ENCODE results near the gene KIF15.

Gene KIF15

GRCh38 chr3:44862226-44862637 lies 100.6 kb downstream of the KIF15 start:
- no peak for TF ChIP-seq CTCF (IDR thresholded peaks at IDR 0.05; ENCODE audit: low read depth, low read length)
- peak; percentile 18 for DNase-seq
- Histone ChIP-seq H3K4me3 (ENCODE audit: low read depth, low read length) (peak overlapping the region; percentile 76), H3K27me3 (ENCODE audit: insufficient read depth, low read depth, severe bottlenecking) (no peaks in the 10 kb centered on the region), H3K27ac (peak overlapping the region; percentile 51), H3K36me3 (peaks cover 4% of the 10 kb centered on the region), H3K9me3 (ENCODE audit: severe bottlenecking) (no peaks in the 10 kb centered on the region)

GRCh38 chr3:44865272-44866035 lies 103.9 kb downstream of the KIF15 start:
- no peak for TF ChIP-seq CTCF (IDR thresholded peaks at IDR 0.05; ENCODE audit: low read depth, low read length)
- peaks cover 3% of the 10 kb centered on the region; the same call in 1 of the 2 replicates for H3K36me3 ChIP-seq
- no peaks in the 10 kb centered on the region for H3K9me3 ChIP-seq (ENCODE audit: severe bottlenecking)
- no peak overlapping the region for H3K27ac ChIP-seq
- H3K27me3 ChIP-seq (ENCODE audit: insufficient read depth, low read depth, severe bottlenecking): no peaks in the 10 kb centered on the region
- no peak overlapping the region for H3K4me3 ChIP-seq (ENCODE audit: low read depth, low read length)
- DNase-seq: no peak

- no peak for DNase-seq
Observed at GRCh38 chr3:44867421-44868111, 106.0 kb downstream of the KIF15 start.

DNA sequence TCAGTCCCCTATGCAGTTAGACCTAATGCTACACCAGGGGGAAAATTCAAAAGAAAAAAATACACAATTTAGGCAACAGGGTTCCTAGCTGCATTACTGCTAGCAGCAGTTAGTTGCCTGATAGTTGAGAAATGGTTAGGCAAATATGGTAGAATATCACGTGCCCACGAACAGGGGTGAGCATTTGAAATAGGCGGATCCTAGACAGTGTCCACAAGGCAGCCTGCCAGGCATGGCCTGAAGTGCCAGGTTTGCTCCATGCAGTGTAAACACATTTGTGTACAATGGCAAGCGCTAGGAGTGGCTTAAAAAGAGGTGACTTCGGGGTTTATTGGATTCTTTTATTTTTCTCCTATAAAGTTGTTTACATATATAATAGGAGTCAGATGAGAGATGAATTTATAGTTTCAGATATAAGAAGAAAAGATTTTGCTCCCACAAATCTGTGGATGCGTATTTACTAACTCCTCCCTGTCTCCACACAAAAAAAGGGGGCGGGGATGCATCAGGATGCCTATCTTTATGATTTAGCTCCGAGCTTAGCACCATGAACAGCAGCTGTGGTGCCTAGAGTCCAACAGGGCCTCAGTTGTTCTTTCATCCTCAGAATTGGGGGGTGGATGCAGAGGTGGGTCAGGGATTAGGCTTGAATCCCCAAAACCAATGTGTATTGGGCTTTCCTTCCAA lies 108.9 kb downstream of the KIF15 start:
- Histone ChIP-seq H3K27ac (no peak overlapping the region), H3K4me3 (ENCODE audit: low read depth, low read length) (no peak overlapping the region), H3K36me3 (peaks cover 3% of the 10 kb centered on the region; the same call in 1 of the 2 replicates), H3K27me3 (ENCODE audit: insufficient read depth, low read depth, severe bottlenecking) (no peaks in the 10 kb centered on the region), H3K9me3 (ENCODE audit: severe bottlenecking) (no peaks in the 10 kb centered on the region)
- TF ChIP-seq CTCF (IDR thresholded peaks at IDR 0.05; ENCODE audit: low read depth, low read length): no peak
- DNase-seq: no peak

More at GRCh38 chr3:44867421-44868111, 106.0 kb downstream of the KIF15 start:
- no peak for TF ChIP-seq CTCF (IDR thresholded peaks at IDR 0.05; ENCODE audit: low read depth, low read length)
- Histone ChIP-seq H3K27ac (no peak overlapping the region), H3K36me3 (peaks cover 3% of the 10 kb centered on the region; the same call in 1 of the 2 replicates), H3K9me3 (ENCODE audit: severe bottlenecking) (no peaks in the 10 kb centered on the region), H3K27me3 (ENCODE audit: insufficient read depth, low read depth, severe bottlenecking) (no peaks in the 10 kb centered on the region), H3K4me3 (ENCODE audit: low read depth, low read length) (no peak overlapping the region)

GRCh38 chr3:44874308-44874707 lies 112.7 kb downstream of the KIF15 start, which contains the start of gene TGM4:
Gene TGM4, plus strand, starts transcription at chr3:44874608. Its CDS starts 71 bp downstream, at chr3:44874679.
- H3K27me3 ChIP-seq (ENCODE audit: insufficient read depth, low read depth, severe bottlenecking): no peaks in the 10 kb centered on the region
- TF ChIP-seq CTCF (IDR thresholded peaks at IDR 0.05; ENCODE audit: low read depth, low read length): no peak
- no peak for DNase-seq

More at GRCh38 chr3:44874308-44874707, 112.7 kb downstream of the KIF15 start, which contains the start of gene TGM4:
- Histone ChIP-seq H3K4me3 (ENCODE audit: low read depth, low read length) (no peak within 1 kb of the TSS), H3K9me3 (ENCODE audit: severe bottlenecking) (no peaks in the 10 kb centered on the region), H3K27ac (no peak within 1 kb of the TSS), H3K36me3 (no peaks in the 10 kb centered on the region)

Data from WERI-Rb-1 (cell line).